SK-N-DZ (cell line): Measurements from ENCODE around the gene C6orf52.

Source experiments
- DNase-seq: peaks from one replicate; pipeline ENCODE4 v3.0.0-alpha.2; 2015; ENCODE audit warnings: low spot score
- small RNA-seq, 2 experiments: library from RNA; depleted of rRNA; stranded (forward); fragments of <200 nt; gene quantifications; one replicate each; pipeline ENCODE3, GENCODE V24; 2014

C6orf52 gene

GRCh38 chr6:10655508-10656055, 38.8 kb downstream of the C6orf52 start:
- DNase-seq = no peak

- DNase-seq = no peak
Observed at GRCh38 chr6:10644225-10644624, 50.2 kb downstream of the C6orf52 start.

- no peak for DNase-seq
Observed at GRCh38 chr6:10643201-10643651, 51.2 kb downstream of the C6orf52 start.

- no peak for DNase-seq
Observed at GRCh38 chr6:10641528-10641927, 52.9 kb downstream of the C6orf52 start.

GRCh38 chr6:10640412-10640811, 54.0 kb downstream of the C6orf52 start:
- no peak for DNase-seq

- no peak for DNase-seq
Observed at GRCh38 chr6:10633216-10633615, 61.2 kb downstream of the C6orf52 start.

GRCh38 chr6:10630178-10630577, 64.2 kb downstream of the C6orf52 start:
- no peak for DNase-seq

GRCh38 chr6:10627800-10628199, 66.6 kb downstream of the C6orf52 start:
- DNase-seq = no peak

GRCh38 chr6:10626154-10626741, 68.2 kb downstream of the C6orf52 start:
- no peak for DNase-seq

GRCh38 chr6:10624836-10625235, 69.6 kb downstream of the C6orf52 start:
- DNase-seq = no peak

GRCh38 chr6:10621847-10622246, 72.6 kb downstream of the C6orf52 start:
- no peak for DNase-seq

Small RNA genes within 50 kb of the gene (small RNA-seq; reads per million reads assigned to genes)
- gene RF00019 = 0 reads per million in 2 experiments
